ENCODE measurements around the gene IL15RA.

DNA sequence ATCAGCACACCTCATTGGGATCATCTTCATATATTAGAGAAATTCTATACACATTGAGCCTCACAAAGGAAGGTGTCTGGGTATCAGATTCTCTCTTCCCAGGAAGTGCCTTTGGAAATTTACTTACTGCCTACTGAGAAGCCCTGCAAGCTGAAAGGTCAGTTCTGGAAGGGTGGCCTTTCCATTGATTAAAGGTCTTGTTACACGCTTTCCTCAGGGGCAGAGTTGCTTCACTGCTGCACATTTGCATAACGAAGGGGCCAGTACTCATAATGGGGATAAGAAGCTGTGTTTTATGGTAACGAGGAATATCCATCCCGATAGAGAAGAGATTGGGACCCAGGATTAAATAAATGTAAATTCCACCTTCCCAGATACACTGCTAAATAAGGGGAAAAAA lies 19.4 kb upstream of the IL15RA start:
- TF ChIP-seq, protein P1, sequence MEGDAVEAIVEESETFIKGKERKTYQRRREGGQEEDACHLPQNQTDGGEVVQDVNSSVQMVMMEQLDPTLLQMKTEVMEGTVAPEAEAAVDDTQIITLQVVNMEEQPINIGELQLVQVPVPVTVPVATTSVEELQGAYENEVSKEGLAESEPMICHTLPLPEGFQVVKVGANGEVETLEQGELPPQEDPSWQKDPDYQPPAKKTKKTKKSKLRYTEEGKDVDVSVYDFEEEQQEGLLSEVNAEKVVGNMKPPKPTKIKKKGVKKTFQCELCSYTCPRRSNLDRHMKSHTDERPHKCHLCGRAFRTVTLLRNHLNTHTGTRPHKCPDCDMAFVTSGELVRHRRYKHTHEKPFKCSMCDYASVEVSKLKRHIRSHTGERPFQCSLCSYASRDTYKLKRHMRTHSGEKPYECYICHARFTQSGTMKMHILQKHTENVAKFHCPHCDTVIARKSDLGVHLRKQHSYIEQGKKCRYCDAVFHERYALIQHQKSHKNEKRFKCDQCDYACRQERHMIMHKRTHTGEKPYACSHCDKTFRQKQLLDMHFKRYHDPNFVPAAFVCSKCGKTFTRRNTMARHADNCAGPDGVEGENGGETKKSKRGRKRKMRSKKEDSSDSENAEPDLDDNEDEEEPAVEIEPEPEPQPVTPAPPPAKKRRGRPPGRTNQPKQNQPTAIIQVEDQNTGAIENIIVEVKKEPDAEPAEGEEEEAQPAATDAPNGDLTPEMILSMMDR (conservative IDR thresholded peaks at IDR 0.05 in 1 of 2, IDR thresholded peaks at IDR 0.05 in 1 of 2; ENCODE audit: extremely low read depth in 1 of 2, insufficient read depth in 1 of 2, low read depth in 1 of 2, low read length in 2 of 2) = no peak
- no peak for TF ChIP-seq EZH2 (IDR thresholded peaks at IDR 0.05; ENCODE audit: borderline replicate concordance, low read length)

Data from mammary epithelial cell (primary cell).